Loucy (cell line): ENCODE data around the gene CUL2.

Experiments
- H2AFZ ChIP-seq: fragments of 200-600 bp; sonication (generic); 2 replicates; pipeline ENCODE4 v1.6.0; 2016; ENCODE audit warnings: antibody characterized with exemption, mild to moderate bottlenecking, low read length, moderate library complexity
- H3F3A ChIP-seq: fragments of 200-600 bp; 2 replicates; pipeline ENCODE4 v1.6.0; 2016; ENCODE audit warnings: antibody characterized with exemption, low read depth, mild to moderate bottlenecking
- H3K27me3 ChIP-seq: fragments of 200-600 bp; sonication (generic); 2 replicates; pipeline ENCODE4 v1.6.1; 2014; ENCODE audit warnings: low read length, mild to moderate bottlenecking; ENCODE audit not compliant: insufficient read depth, poor library complexity, severe bottlenecking
- H3K36me3 ChIP-seq: fragments of 200-600 bp; sonication (generic); 2 replicates; pipeline ENCODE4 v1.6.1; 2016; ENCODE audit warnings: low read length; ENCODE audit not compliant: insufficient read depth
- H3K4me1 ChIP-seq: fragments of 200-600 bp; sonication (generic); 2 replicates; pipeline ENCODE4 v1.5.1; 2014; ENCODE audit warnings: low read length, mild to moderate bottlenecking; ENCODE audit not compliant: insufficient read depth, poor library complexity, severe bottlenecking
- H3K4me2 ChIP-seq: fragments of 200-600 bp; sonication (generic); 2 replicates; pipeline ENCODE4 v1.6.0; 2014; ENCODE audit warnings: antibody characterized with exemption, low read length, low read depth, mild to moderate bottlenecking; ENCODE audit not compliant: poor library complexity, severe bottlenecking
- H3K4me3 ChIP-seq: fragments of 200-600 bp; sonication (generic); 2 replicates; pipeline ENCODE4 v1.5.1; 2014; ENCODE audit warnings: low read length, mild to moderate bottlenecking, mixed read lengths; ENCODE audit not compliant: poor library complexity, severe bottlenecking
- H3K79me2 ChIP-seq: fragments of 200-600 bp; sonication (generic); 2 replicates; pipeline ENCODE4 v1.6.1; 2014; ENCODE audit warnings: low read length; ENCODE audit not compliant: insufficient read depth
- H3K9ac ChIP-seq: fragments of 200-600 bp; sonication (generic); 2 replicates; pipeline ENCODE4 v1.6.0; 2014; ENCODE audit warnings: mild to moderate bottlenecking, low read depth, low read length, moderate library complexity; ENCODE audit not compliant: poor library complexity, severe bottlenecking
- H3K9me2 ChIP-seq: fragments of 200-600 bp; sonication (generic); replicated peaks from 2 replicates; pipeline ENCODE4 v1.6.1; 2016; ENCODE audit warnings: low read depth, low read length, mixed read lengths
- H3K9me3 ChIP-seq: fragments of 200-600 bp; sonication (generic); 2 replicates; pipeline ENCODE4 v1.6.1; 2014; ENCODE audit warnings: mild to moderate bottlenecking, antibody characterized with exemption, low read length, low read depth; ENCODE audit not compliant: insufficient read depth
- H4K20me1 ChIP-seq: fragments of 200-600 bp; sonication (generic); 2 replicates; pipeline ENCODE4 v1.6.0; 2014; ENCODE audit warnings: antibody characterized with exemption, low read length, mild to moderate bottlenecking; ENCODE audit not compliant: insufficient read depth, poor library complexity, severe bottlenecking
- CTCF ChIP-seq: fragments of 200-600 bp; sonication (generic); conservative IDR thresholded peaks from 2 replicates; pipeline ENCODE4 v1.5.1; 2014; ENCODE audit warnings: mild to moderate bottlenecking, antibody characterized with exemption, low read length
- EZH2phosphoT487 ChIP-seq: fragments of 200-600 bp; IDR thresholded peaks from 2 replicates; pipeline ENCODE4 v1.6.1; 2018; ENCODE audit warnings: antibody characterized with exemption, mild to moderate bottlenecking, moderate library complexity, borderline replicate concordance

CUL2 gene

GRCh38 chr10:35043796-35044344 is 46.3 kb downstream of the CUL2 start:
- no peak overlapping the region for H3K4me3 ChIP-seq
- peaks cover 73% of the 10 kb centered on the region; the same call in 1 of the 2 replicates for H3K36me3 ChIP-seq
- no peaks in the 10 kb centered on the region for H3F3A ChIP-seq
- no peak overlapping the region for H3K9ac ChIP-seq
- no peak overlapping the region for H2AFZ ChIP-seq
- H3K4me1 ChIP-seq, result peaks cover 6% of the 10 kb centered on the region
- H3K9me3 ChIP-seq, result no peaks in the 10 kb centered on the region
- TF ChIP-seq EZH2phosphoT487 (no peak), CTCF (no peak)
- no peak overlapping the region for H3K4me2 ChIP-seq
- H4K20me1 ChIP-seq, result no peaks in the 10 kb centered on the region
- H3K9me2 ChIP-seq, result no peaks in the 10 kb centered on the region
- H3K79me2 ChIP-seq, result no peaks in the 10 kb centered on the region
- H3K27me3 ChIP-seq, result no peaks in the 10 kb centered on the region

GRCh38 chr10:35042783-35043182 is 47.4 kb downstream of the CUL2 start:
- no peaks in the 10 kb centered on the region for H3K9me2 ChIP-seq
- H3K4me2 ChIP-seq, result no peak overlapping the region
- H3K27me3 ChIP-seq, result no peaks in the 10 kb centered on the region
- no peaks in the 10 kb centered on the region for H3K9me3 ChIP-seq
- H2AFZ ChIP-seq, result no peak overlapping the region
- no peaks in the 10 kb centered on the region for H3K79me2 ChIP-seq
- no peaks in the 10 kb centered on the region for H3F3A ChIP-seq
- H3K4me3 ChIP-seq, result no peak overlapping the region
- no peak for TF ChIP-seq CTCF
- TF ChIP-seq EZH2phosphoT487, result no peak
- H3K4me1 ChIP-seq, result no peaks in the 10 kb centered on the region
- H4K20me1 ChIP-seq, result no peaks in the 10 kb centered on the region
- H3K9ac ChIP-seq, result no peak overlapping the region
- H3K36me3 ChIP-seq, result peaks cover 63% of the 10 kb centered on the region; the same call in 1 of the 2 replicates

GRCh38 chr10:35041502-35041879 is 48.6 kb downstream of the CUL2 start:
- Histone ChIP-seq H4K20me1 (no peaks in the 10 kb centered on the region), H3F3A (no peaks in the 10 kb centered on the region), H3K9me2 (no peaks in the 10 kb centered on the region), H2AFZ (no peak overlapping the region), H3K4me2 (no peak overlapping the region), H3K4me1 (no peaks in the 10 kb centered on the region), H3K36me3 (peaks cover 70% of the 10 kb centered on the region; the same call in 1 of the 2 replicates), H3K4me3 (no peak overlapping the region), H3K9me3 (no peaks in the 10 kb centered on the region), H3K9ac (no peak overlapping the region), H3K79me2 (no peaks in the 10 kb centered on the region), H3K27me3 (no peaks in the 10 kb centered on the region)
- no peak for TF ChIP-seq CTCF
